HepG2 (cell line): ENCODE results near the gene CCDC28A. TPM values are rescaled to one million over a fixed set of nuclear protein-coding genes. Genes with fewer than 3 reads are reported as not detected.

ENCODE experiments used
- ATAC-seq: fragments of 200-7000 bp; cut with Tn5 transposase; 3 replicates; pipeline ENCODE4 v1.9.1; 2020; ENCODE audit warnings: mild to moderate bottlenecking, moderate library complexity
- BruUV-seq: library from RNA; stranded (reverse); fragments of 400-500 nt; replicated peaks from 2 replicates; lab custom pipeline; 2021; lab: Mats Ljungman, UMichigan
- CTCF ChIA-PET: fragments of 300-600 bp; formaldehyde crosslinking; extraction: SDS; loops from one replicate; lab custom pipeline; 2021; ENCODE audit warnings: low total read pairs, inconsistent platforms, low intra/inter-chr PET ratio; lab: Yijun Ruan, JAX
- POLR2A ChIA-PET: fragments of 350-600 bp; sonication (Branson Sonifier 250); formaldehyde crosslinking; loops from one replicate; lab custom pipeline; 2020; ENCODE audit warnings: antibody characterized with exemption, inconsistent platforms; lab: Yijun Ruan, JAX
- DNase-seq: peaks from one replicate; pipeline ENCODE4 v3.0.0-alpha.2; 2015; ENCODE audit warnings: low spot score
- FAIRE-seq: peaks from 3 replicates; lab custom pipeline; 2011; peaks lifted over from hg19 to GRCh38; lab: Jason Lieb, UNC
- H2AFZ ChIP-seq: one replicate; pipeline ENCODE4 v1.6.1; 2011; ENCODE audit warnings: low read length, inconsistent platforms
- H3K27ac ChIP-seq: fragments of 300-600 bp; 3 replicates; pipeline ENCODE4 v1.8.0; 2011; ENCODE audit warnings: mixed run types, mild to moderate bottlenecking, mixed read lengths, low read length, inconsistent platforms; ENCODE audit not compliant: insufficient read depth; ENCODE audit errors: extremely low read length
- H3K27me3 ChIP-seq, 2 experiments: fragments of 200-600 bp in 1 of 2; 2 replicates in 1 of 2; 3 replicates in 1 of 2; pipeline versions ENCODE4 v1.6.0 to v1.8.0; 2011; ENCODE audit warnings: low read length in 2 of 2, mild to moderate bottlenecking in 2 of 2, moderate library complexity in 2 of 2, inconsistent platforms in 1 of 2; ENCODE audit not compliant: insufficient read depth in 2 of 2, control insufficient read depth in 1 of 2
- H3K36me3 ChIP-seq, 2 experiments: fragments of 200-600 bp in 1 of 2; replicated peaks in 1 of 2; 2 replicates in 1 of 2; 3 replicates in 1 of 2; pipeline versions ENCODE4 v1.5.1 to v1.8.0; 2011; ENCODE audit warnings: low read length in 2 of 2, inconsistent platforms in 1 of 2; ENCODE audit not compliant: insufficient read depth in 2 of 2, control insufficient read depth in 1 of 2
- H3K4me1 ChIP-seq: 2 replicates; pipeline ENCODE4 v1.5.1; 2012; ENCODE audit warnings: low read length, inconsistent platforms; ENCODE audit not compliant: insufficient read depth
- H3K4me2 ChIP-seq: 2 replicates; pipeline ENCODE4 v1.6.0; 2011; ENCODE audit warnings: low read depth, low read length, inconsistent platforms
- H3K4me3 ChIP-seq, 3 experiments: fragments of 200-600 bp in 1 of 3; sonication (generic), shearing (Covaris generic) in 1 of 3; replicated peaks in 1 of 3; 2 replicates each; pipeline ENCODE4 v1.5.1; 2011 to 2016; ENCODE audit warnings: low read length in 3 of 3, inconsistent platforms in 2 of 3, low read depth in 2 of 3, mild to moderate bottlenecking in 2 of 3, control low read depth in 1 of 3, mixed read lengths in 1 of 3; ENCODE audit not compliant: insufficient read depth in 1 of 3
- H3K79me2 ChIP-seq: one replicate; pipeline ENCODE4 v1.6.1; 2011; ENCODE audit warnings: low read length, inconsistent platforms; ENCODE audit not compliant: insufficient read depth
- H3K9ac ChIP-seq: 2 replicates; pipeline ENCODE4 v1.6.0; 2011; ENCODE audit warnings: mild to moderate bottlenecking, low read depth, low read length, inconsistent platforms; ENCODE audit not compliant: insufficient read depth
- H3K9me3 ChIP-seq: 2 replicates; pipeline ENCODE4 v1.5.1; 2012; ENCODE audit warnings: mild to moderate bottlenecking, low read length
- H4K20me1 ChIP-seq: 2 replicates; pipeline ENCODE4 v1.6.0; 2011; ENCODE audit warnings: inconsistent platforms, mild to moderate bottlenecking, low read length, moderate library complexity; ENCODE audit not compliant: insufficient read depth
- HES4 ChIP-seq: sonication (generic); formaldehyde crosslinking; IDR thresholded peaks from 2 replicates; pipeline ENCODE4 v1.9.0; 2021; ENCODE audit warnings: mild to moderate bottlenecking, missing genetic modification reagents, borderline replicate concordance
- ONECUT2 ChIP-seq: sonication (generic); formaldehyde crosslinking; IDR thresholded peaks from 2 replicates; pipeline ENCODE4 v1.4.0; 2020; ENCODE audit warnings: missing genetic modification reagents
- POLR2AphosphoS2 ChIP-seq: IDR thresholded peaks from 2 replicates; pipeline ENCODE4 v1.6.1; 2011; ENCODE audit warnings: low read depth, low read length, improper control_type of control experiment
- POLR2G ChIP-seq: fragments of 200-400 bp; formaldehyde crosslinking; IDR thresholded peaks from 2 replicates; pipeline ENCODE4 v1.6.1; 2018; ENCODE audit warnings: mild to moderate bottlenecking, low read depth, low read length, moderate library complexity
- SOX6 ChIP-seq, 2 experiments: fragments of 450-650 bp in 1 of 2; sonication (generic) in 1 of 2; formaldehyde crosslinking in 1 of 2; IDR thresholded peaks; 2 replicates each; pipeline versions ENCODE4 v1.4.0 to v1.6.1; 2017 to 2020; ENCODE audit warnings: antibody characterized with exemption in 1 of 2, mild to moderate bottlenecking in 1 of 2, missing genetic modification reagents in 1 of 2
- ZBTB7B ChIP-seq: sonication (generic); formaldehyde crosslinking; IDR thresholded peaks from 2 replicates; pipeline ENCODE4 v1.4.0; 2020; ENCODE audit warnings: missing genetic modification reagents
- ZNF142 ChIP-seq: sonication (generic); formaldehyde crosslinking; IDR thresholded peaks from 2 replicates; pipeline ENCODE4 v1.4.0; 2020; ENCODE audit warnings: missing genetic modification reagents
- ZNF282 ChIP-seq: fragments of 450-650 bp; IDR thresholded peaks from 2 replicates; pipeline ENCODE4 v1.6.1; 2018; ENCODE audit not compliant: partially characterized antibody
- ZNF558 ChIP-seq: sonication (generic); formaldehyde crosslinking; IDR thresholded peaks from 2 replicates; pipeline ENCODE4 v1.9.0; 2022; ENCODE audit warnings: mild to moderate bottlenecking, missing genetic modification reagents, borderline replicate concordance
- ZNF75D ChIP-seq: sonication (generic); formaldehyde crosslinking; IDR thresholded peaks from 2 replicates; pipeline ENCODE4 v1.8.1; 2023; ENCODE audit warnings: missing genetic modification reagents, mild to moderate bottlenecking, borderline replicate concordance
- ZSCAN31 ChIP-seq: sonication (generic); formaldehyde crosslinking; IDR thresholded peaks from 2 replicates; pipeline ENCODE4 v1.5.0; 2020; ENCODE audit warnings: low read depth, mild to moderate bottlenecking, missing genetic modification reagents
- WGBS: methylation state at CpG from one replicate; pipeline ENCODE4 v1.1.6; 2017; ENCODE audit warnings: low lambda C conversion rate; 5-methylcytosine and 5-hydroxymethylcytosine counted together
- in situ Hi-C: cut with HindIII; loops from 2 replicates; pipeline ENCODE4 v1.10.0; 2017; ENCODE audit warnings: low pct_unique_long_range_greater_than_20kb; ENCODE audit not compliant: extremely low pct_ligation_motif_present
- intact Hi-C: fragments of 100-400 bp; cut with micrococcal nuclease; formaldehyde crosslinking; loops from one replicate; pipeline ENCODE4 v1.10.0; 2022; ENCODE audit not compliant: unreplicated experiment
- polyA plus RNA-seq, 8 experiments: library from polyadenylated mRNA; depleted of rRNA in 3 of 8; stranded (reverse) in 7 of 8; unstranded in 1 of 8; fragments of >200 nt; fragmentation: Illumina TruSeq in 4 of 8; extraction: Trizol in 4 of 8; gene quantifications; 2 replicates each; pipeline versions ENCODE4 v1.2.1 to v1.2.3, GENCODE V29; 2011 to 2016; ENCODE audit warnings: low read depth in 4 of 8, missing spikeins in 1 of 8, mixed read lengths in 1 of 8; ENCODE audit not compliant: insufficient read depth in 1 of 8
- total RNA-seq, 5 experiments: library from RNA; depleted of rRNA; stranded (reverse); fragments of >200 nt; fragmentation: Illumina TruSeq; extraction: Trizol; gene quantifications; 2 replicates each; pipeline ENCODE4 v1.2.3, GENCODE V29; 2016; ENCODE audit warnings: low read depth in 1 of 5

Gene CCDC28A
- total and polyA plus RNA-seq, 2 of the 13 experiments (the other 11 are each of a cell fraction or from before 2014, with no cell fraction given): 15.8 TPM

GRCh38 chr6:138830248-138830647 is 56.7 kb downstream of the CCDC28A start:
- H3K9ac ChIP-seq: no peak overlapping the region
- in situ Hi-C loops: no loop called here
- H3K4me1 ChIP-seq: no peaks in the 10 kb centered on the region
- no peak overlapping the region for H2AFZ ChIP-seq
- H3K36me3 ChIP-seq: no peaks in the 10 kb centered on the region
- H3K79me2 ChIP-seq: no peaks in the 10 kb centered on the region
- no peak for TF ChIP-seq HES4 (CRISPR knock-in tag)
- no peak for TF ChIP-seq POLR2AphosphoS2
- no peak for TF ChIP-seq ONECUT2 (CRISPR knock-in tag)
- TF ChIP-seq ZNF142 (CRISPR knock-in tag): no peak
- TF ChIP-seq ZNF558 (CRISPR knock-in tag): no peak
- no peak for TF ChIP-seq ZSCAN31 (CRISPR knock-in tag)
- no peak for TF ChIP-seq ZNF282
- no peak for TF ChIP-seq POLR2G
- TF ChIP-seq ZNF75D (CRISPR knock-in tag): no peak
- no peak for TF ChIP-seq ZBTB7B (CRISPR knock-in tag)
- no peak for TF ChIP-seq SOX6 (IDR thresholded peaks at IDR 0.05)
- TF ChIP-seq SOX6 (CRISPR knock-in tag; IDR thresholded peaks at IDR 0.05): no peak
- TF ChIP-seq, all 625 proteins: peak for 0
- 19% methylated on average over 7 of the region's 7 CpGs for WGBS
- FAIRE-seq (no peak), DNase-seq (no peak), ATAC-seq (no peak)
- H4K20me1 ChIP-seq: no peaks in the 10 kb centered on the region
- POLR2A ChIA-PET: no interaction called here
- intact Hi-C loops: no loop called here
- CTCF ChIA-PET: no interaction called here
- no peaks in the 10 kb centered on the region for H3K9me3 ChIP-seq
- no peak overlapping the region for H3K4me3 ChIP-seq
- peaks cover 1 to 7% of the 10 kb centered on the region in 2 experiments; a peak in 2 of 5 replicates for H3K27me3 ChIP-seq
- no peak overlapping the region for H3K27ac ChIP-seq
- BruUV-seq: no TSS peak
- no peak overlapping the region for H3K4me2 ChIP-seq
